K562 (cell line): ENCODE results near the gene SNCB. TPM values are rescaled to one million over a fixed set of nuclear protein-coding genes. Genes with fewer than 3 reads are reported as not detected.

Source experiments
- ARID1B ChIP-seq: fragments of 450-650 bp; IDR thresholded peaks from 2 replicates; pipeline ENCODE4 v1.6.1; 2016; ENCODE audit warnings: antibody characterized with exemption, mild to moderate bottlenecking, inconsistent platforms
- EGR1 ChIP-seq: fragments of 450-650 bp; conservative IDR thresholded peaks from 2 replicates; pipeline ENCODE4 v1.6.1; 2017; ENCODE audit warnings: mild to moderate bottlenecking
- ERF ChIP-seq: fragments of 450-650 bp; formaldehyde crosslinking; IDR thresholded peaks from 2 replicates; pipeline ENCODE4 v1.4.0; 2020; ENCODE audit warnings: mild to moderate bottlenecking, mixed read lengths
- KAT2B ChIP-seq: IDR thresholded peaks from one replicate; pipeline ENCODE4 v1.6.1; 2012; ENCODE audit warnings: low read depth, mild to moderate bottlenecking, control low read depth, inconsistent platforms, low read length, moderate library complexity
- LARP7 ChIP-seq: fragments of 450-650 bp; IDR thresholded peaks from 2 replicates; pipeline ENCODE4 v1.6.1; 2016
- NFIX ChIP-seq: fragments of 250-450 bp; sonication (Bioruptor Pico); IDR thresholded peaks from 2 replicates; pipeline ENCODE4 v1.4.0; 2020; ENCODE audit warnings: low read depth, mild to moderate bottlenecking, moderate library complexity
- RB1 ChIP-seq: fragments of 450-650 bp; IDR thresholded peaks from 2 replicates; pipeline ENCODE4 v1.6.1; 2017; ENCODE audit warnings: low read depth, mild to moderate bottlenecking
- ZBTB8A ChIP-seq: fragments of 450-650 bp; IDR thresholded peaks from 2 replicates; pipeline ENCODE4 v1.6.1; 2018; ENCODE audit warnings: mild to moderate bottlenecking, moderate library complexity; ENCODE audit not compliant: partially characterized antibody
- ZNF197 ChIP-seq: fragments of 200-800 bp; sonication (Bioruptor generic); IDR thresholded peaks from 2 replicates; pipeline ENCODE4 v1.6.1; 2016; ENCODE audit warnings: low read depth, missing genetic modification characterization, missing compliant biosample characterization
- ZNF511 ChIP-seq: sonication (generic); formaldehyde crosslinking; IDR thresholded peaks from 2 replicates; pipeline ENCODE4 v1.8.0; 2022; ENCODE audit warnings: mild to moderate bottlenecking, missing genetic modification reagents
- ZNF609 ChIP-seq: sonication (generic); formaldehyde crosslinking; IDR thresholded peaks from 2 replicates; pipeline ENCODE4 v1.8.1; 2023; ENCODE audit warnings: missing genetic modification reagents, mild to moderate bottlenecking, borderline replicate concordance
- polyA plus RNA-seq, 8 experiments: library from polyadenylated mRNA; depleted of rRNA in 4 of 8; stranded (reverse) in 5 of 8; unstranded in 3 of 8; fragments of >200 nt; fragmentation: Nextera tagmentation in 2 of 8; fragmentation: Illumina TruSeq in 1 of 8; extraction: Ambion mirVana in 2 of 8; extraction: Trizol in 1 of 8; gene quantifications; 2 replicates each; pipeline versions ENCODE4 v1.2.1 to v1.2.3, GENCODE V29; 2011 to 2014; ENCODE audit warnings: inconsistent platforms in 1 of 8, missing spikeins in 1 of 8
- total RNA-seq, 7 experiments: library from RNA; depleted of rRNA in 6 of 7; stranded (reverse); fragments of >200 nt in 6 of 7; fragmentation: Illumina TruSeq in 2 of 7; extraction: Trizol in 2 of 7; gene quantifications; 2 replicates each; pipeline versions ENCODE4 v1.2.1 to v1.2.3, GENCODE V29; 2011 to 2021; ENCODE audit warnings: low replicate concordance in 1 of 7
- TF ChIP-seq, protein P1 (sequence below): fragments of 200-800 bp; sonication (Bioruptor generic); IDR thresholded peaks from 2 replicates; pipeline ENCODE4 v1.6.1; 2017; ENCODE audit warnings: missing genetic modification characterization, missing compliant biosample characterization
- TF ChIP-seq, protein P2 (sequence below): fragments of 250-450 bp; sonication (Bioruptor Pico); IDR thresholded peaks from 2 replicates; pipeline ENCODE4 v1.4.0; 2020; ENCODE audit warnings: borderline replicate concordance
- TF ChIP-seq, protein P3 (sequence below): fragments of 250-450 bp; sonication (Bioruptor Pico); IDR thresholded peaks from 2 replicates; pipeline ENCODE4 v1.8.0; 2022; ENCODE audit warnings: moderate library complexity, mild to moderate bottlenecking, inconsistent platforms

Gene SNCB
- total and polyA plus RNA-seq, 9 of the 15 experiments (the other 6 are each of a cell fraction or from before 2014, with no cell fraction given): not detected

GRCh38 chr5:176648474-176649194 is 18.3 kb upstream of the SNCB start (continued):
- TF ChIP-seq, protein P1, sequence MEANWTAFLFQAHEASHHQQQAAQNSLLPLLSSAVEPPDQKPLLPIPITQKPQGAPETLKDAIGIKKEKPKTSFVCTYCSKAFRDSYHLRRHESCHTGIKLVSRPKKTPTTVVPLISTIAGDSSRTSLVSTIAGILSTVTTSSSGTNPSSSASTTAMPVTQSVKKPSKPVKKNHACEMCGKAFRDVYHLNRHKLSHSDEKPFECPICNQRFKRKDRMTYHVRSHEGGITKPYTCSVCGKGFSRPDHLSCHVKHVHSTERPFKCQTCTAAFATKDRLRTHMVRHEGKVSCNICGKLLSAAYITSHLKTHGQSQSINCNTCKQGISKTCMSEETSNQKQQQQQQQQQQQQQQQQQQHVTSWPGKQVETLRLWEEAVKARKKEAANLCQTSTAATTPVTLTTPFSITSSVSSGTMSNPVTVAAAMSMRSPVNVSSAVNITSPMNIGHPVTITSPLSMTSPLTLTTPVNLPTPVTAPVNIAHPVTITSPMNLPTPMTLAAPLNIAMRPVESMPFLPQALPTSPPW (CRISPR knock-in tag): no peak
- TF ChIP-seq ARID1B (peak; percentile 94), KAT2B (no peak), ZBTB8A (no peak), LARP7 (no peak), RB1 (no peak), EGR1 (peak; percentile 71), ZNF197 (CRISPR knock-in tag) (no peak), ZNF511 (CRISPR knock-in tag) (no peak), ERF (CRISPR knock-in tag) (no peak), ZNF609 (CRISPR knock-in tag) (no peak), NFIX (CRISPR knock-in tag) (no peak)
- TF ChIP-seq, protein P2, sequence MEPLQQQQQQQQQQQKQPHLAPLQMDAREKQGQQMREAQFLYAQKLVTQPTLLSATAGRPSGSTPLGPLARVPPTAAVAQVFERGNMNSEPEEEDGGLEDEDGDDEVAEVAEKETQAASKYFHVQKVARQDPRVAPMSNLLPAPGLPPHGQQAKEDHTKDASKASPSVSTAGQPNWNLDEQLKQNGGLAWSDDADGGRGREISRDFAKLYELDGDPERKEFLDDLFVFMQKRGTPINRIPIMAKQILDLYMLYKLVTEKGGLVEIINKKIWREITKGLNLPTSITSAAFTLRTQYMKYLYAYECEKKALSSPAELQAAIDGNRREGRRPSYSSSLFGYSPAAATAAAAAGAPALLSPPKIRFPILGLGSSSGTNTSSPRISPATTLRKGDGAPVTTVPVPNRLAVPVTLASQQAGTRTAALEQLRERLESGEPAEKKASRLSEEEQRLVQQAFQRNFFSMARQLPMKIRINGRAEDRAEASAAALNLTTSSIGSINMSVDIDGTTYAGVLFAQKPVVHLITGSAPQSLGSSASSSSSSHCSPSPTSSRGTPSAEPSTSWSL (CRISPR knock-in tag): no peak
- TF ChIP-seq, protein P3, sequence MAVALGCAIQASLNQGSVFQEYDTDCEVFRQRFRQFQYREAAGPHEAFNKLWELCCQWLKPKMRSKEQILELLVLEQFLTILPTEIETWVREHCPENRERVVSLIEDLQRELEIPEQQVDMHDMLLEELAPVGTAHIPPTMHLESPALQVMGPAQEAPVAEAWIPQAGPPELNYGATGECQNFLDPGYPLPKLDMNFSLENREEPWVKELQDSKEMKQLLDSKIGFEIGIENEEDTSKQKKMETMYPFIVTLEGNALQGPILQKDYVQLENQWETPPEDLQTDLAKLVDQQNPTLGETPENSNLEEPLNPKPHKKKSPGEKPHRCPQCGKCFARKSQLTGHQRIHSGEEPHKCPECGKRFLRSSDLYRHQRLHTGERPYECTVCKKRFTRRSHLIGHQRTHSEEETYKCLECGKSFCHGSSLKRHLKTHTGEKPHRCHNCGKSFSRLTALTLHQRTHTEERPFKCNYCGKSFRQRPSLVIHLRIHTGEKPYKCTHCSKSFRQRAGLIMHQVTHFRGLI (CRISPR knock-in tag): no peak
